ENCODE results near the gene COL5A1. TPM values are rescaled to one million over a fixed set of nuclear protein-coding genes. Genes with fewer than 3 reads are reported as not detected.

The COL5A1 gene
- total RNA-seq, 2 experiments from 2014 or later = 0.23 to 0.24 TPM

DNA sequence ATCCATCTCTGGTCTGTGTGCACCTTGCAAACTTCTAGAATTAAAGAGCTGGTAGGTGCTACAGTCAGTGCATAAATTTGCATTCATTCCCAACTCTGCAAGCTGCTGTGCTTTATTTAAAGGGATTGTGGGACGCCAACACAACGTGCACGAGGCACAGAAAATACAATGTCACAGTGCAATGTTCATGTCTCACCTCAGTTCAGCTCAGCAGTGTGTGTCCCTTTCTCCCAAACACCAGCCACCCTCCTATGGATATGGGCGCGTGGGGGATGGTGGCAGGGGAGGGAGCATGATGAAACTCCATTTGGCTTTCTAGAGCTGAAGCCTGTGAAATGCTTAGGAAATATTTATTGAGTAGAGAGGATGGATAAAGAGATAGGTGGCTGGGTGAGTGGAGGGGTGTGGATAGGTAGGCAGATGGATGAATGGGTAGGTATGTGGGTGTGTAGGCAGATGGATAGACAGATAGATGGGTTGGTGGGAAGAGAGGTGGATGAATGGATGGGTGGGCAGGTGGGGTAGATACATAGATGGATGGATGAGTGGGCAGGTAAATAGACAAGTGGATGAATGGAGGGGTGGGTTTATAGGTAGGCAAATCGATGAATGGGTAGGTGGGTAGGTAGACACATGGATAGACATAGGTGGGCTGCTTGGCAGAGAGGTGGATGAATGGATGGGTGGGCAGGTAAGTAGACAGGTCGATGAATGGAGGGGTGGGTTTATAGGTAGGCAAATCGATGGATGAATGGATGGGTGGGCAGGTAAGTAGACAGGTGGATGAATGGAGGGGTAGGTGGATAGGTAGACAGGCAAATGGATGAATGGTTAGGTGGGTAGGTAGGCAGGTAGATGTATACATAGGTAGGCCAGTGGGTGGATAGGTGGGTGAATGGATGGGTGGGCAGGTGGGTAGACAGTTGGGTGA is 146.3 kb downstream of the COL5A1 start:
- no peaks in the 10 kb centered on the region for H3K27me3 Mint-ChIP-seq
- no peak overlapping the region for H3K4me3 Mint-ChIP-seq
- H3K27ac Mint-ChIP-seq = no peak overlapping the region
- H3K36me3 Mint-ChIP-seq = no peaks in the 10 kb centered on the region
- no peaks in the 10 kb centered on the region for H3K4me1 Mint-ChIP-seq
- no peak for DNase-seq
- no peaks in the 10 kb centered on the region for H3K9me3 Mint-ChIP-seq

- Mint-ChIP-seq H3K4me1 (no peaks in the 10 kb centered on the region), H3K36me3 (no peaks in the 10 kb centered on the region)
Observed at GRCh38 chr9:134789168-134789567, 147.6 kb downstream of the COL5A1 start.

GRCh38 chr9:134791009-134791408 is 149.4 kb downstream of the COL5A1 start:
- H3K9me3 Mint-ChIP-seq = no peaks in the 10 kb centered on the region
- no peaks in the 10 kb centered on the region for H3K4me1 Mint-ChIP-seq

More at GRCh38 chr9:134789168-134789567, 147.6 kb downstream of the COL5A1 start:
- H3K27me3 Mint-ChIP-seq = no peaks in the 10 kb centered on the region
- no peak overlapping the region for H3K4me3 Mint-ChIP-seq
- no peak for DNase-seq
- no peak overlapping the region for H3K27ac Mint-ChIP-seq
- no peaks in the 10 kb centered on the region for H3K9me3 Mint-ChIP-seq

DNA sequence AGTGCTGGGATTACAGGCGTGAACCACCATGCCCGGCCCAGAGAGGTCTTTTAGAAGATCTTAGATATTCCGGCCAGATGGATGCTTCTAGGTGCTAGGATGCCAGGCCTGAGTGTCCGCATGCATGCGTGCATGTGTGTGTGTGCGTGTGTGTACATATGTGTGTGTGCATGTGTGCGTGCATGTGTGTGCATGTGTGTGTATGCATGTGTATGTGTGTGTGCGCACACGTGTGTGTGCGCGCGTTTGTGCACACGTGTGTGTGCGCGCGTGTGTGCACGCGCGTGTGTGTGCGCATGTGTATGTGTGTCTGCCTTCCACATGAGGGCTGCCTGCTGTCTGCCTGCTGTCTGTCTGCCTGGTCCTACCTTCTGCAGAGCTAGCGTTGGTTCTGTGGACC is 151.0 kb downstream of the COL5A1 start:
- no peaks in the 10 kb centered on the region for H3K4me1 Mint-ChIP-seq
- no peak overlapping the region for H3K27ac Mint-ChIP-seq
- DNase-seq = no peak
- no peaks in the 10 kb centered on the region for H3K9me3 Mint-ChIP-seq
- peaks cover 9% of the 10 kb centered on the region for H3K27me3 Mint-ChIP-seq
- no peaks in the 10 kb centered on the region for H3K36me3 Mint-ChIP-seq
- no peak overlapping the region for H3K4me3 Mint-ChIP-seq

More at GRCh38 chr9:134791009-134791408, 149.4 kb downstream of the COL5A1 start:
- peaks cover 9% of the 10 kb centered on the region for H3K27me3 Mint-ChIP-seq
- H3K36me3 Mint-ChIP-seq = no peaks in the 10 kb centered on the region
- no peak for DNase-seq
- no peak overlapping the region for H3K27ac Mint-ChIP-seq
- H3K4me3 Mint-ChIP-seq = no peak overlapping the region

GRCh38 chr9:134793288-134794188 is 151.9 kb downstream of the COL5A1 start:
- H3K27me3 Mint-ChIP-seq = peaks cover 9% of the 10 kb centered on the region
- H3K9me3 Mint-ChIP-seq = no peaks in the 10 kb centered on the region
- no peak overlapping the region for H3K4me3 Mint-ChIP-seq
- DNase-seq = no peak
- no peaks in the 10 kb centered on the region for H3K36me3 Mint-ChIP-seq
- no peak overlapping the region for H3K27ac Mint-ChIP-seq
- H3K4me1 Mint-ChIP-seq = no peaks in the 10 kb centered on the region

GRCh38 chr9:134794663-134795370 is 153.2 kb downstream of the COL5A1 start:
- no peaks in the 10 kb centered on the region for H3K36me3 Mint-ChIP-seq
- peaks cover 9% of the 10 kb centered on the region for H3K27me3 Mint-ChIP-seq
- H3K4me1 Mint-ChIP-seq = no peaks in the 10 kb centered on the region
- no peak overlapping the region for H3K4me3 Mint-ChIP-seq
- DNase-seq = no peak
- no peaks in the 10 kb centered on the region for H3K9me3 Mint-ChIP-seq
- H3K27ac Mint-ChIP-seq = no peak overlapping the region

DNA sequence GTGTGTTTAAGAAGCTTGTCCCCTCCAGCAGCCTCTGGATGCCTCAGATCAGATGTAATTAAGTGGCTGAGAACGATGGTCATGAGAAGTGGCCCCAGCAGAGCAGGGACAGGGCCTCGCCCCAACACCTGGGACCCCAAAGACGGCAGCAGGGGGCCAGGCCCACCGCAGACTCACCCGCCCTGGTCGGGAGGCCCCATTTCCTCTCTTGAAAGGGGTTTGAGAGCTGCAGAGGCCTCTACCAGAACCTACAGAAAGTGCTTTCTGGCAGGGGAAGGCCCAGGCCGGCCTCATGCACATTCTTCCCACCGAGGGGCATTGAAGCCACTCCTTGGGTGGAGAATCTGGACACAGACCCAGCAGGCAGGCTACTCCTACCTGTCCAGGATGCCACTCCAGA is 153.8 kb downstream of the COL5A1 start:
- Mint-ChIP-seq H3K27ac (no peak overlapping the region), H3K9me3 (no peaks in the 10 kb centered on the region), H3K4me3 (no peak overlapping the region), H3K27me3 (peaks cover 9% of the 10 kb centered on the region), H3K36me3 (no peaks in the 10 kb centered on the region), H3K4me1 (no peaks in the 10 kb centered on the region)
- no peak for DNase-seq

DNA sequence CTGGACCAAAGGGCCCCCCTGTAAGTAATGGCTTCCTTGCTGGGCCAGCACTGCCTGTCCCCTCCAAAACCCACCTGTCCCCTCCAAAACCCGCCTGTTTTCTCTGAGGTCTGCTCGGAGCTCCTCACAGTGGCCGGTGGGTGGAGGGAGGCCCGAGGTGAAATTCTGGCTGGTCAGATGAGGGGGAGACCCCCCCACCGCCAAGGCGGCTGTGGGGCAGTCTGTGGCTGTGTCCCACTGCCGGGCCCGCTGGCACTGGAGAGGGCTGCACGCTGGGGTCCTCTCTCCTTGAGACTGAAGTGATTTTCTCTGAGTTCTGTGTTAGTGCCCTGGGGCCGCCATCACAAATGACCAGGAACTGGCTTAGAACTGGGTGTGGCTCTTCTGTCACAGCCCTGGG is 155.3 kb downstream of the COL5A1 start:
- Mint-ChIP-seq H3K4me3 (no peak overlapping the region), H3K36me3 (no peaks in the 10 kb centered on the region), H3K4me1 (no peaks in the 10 kb centered on the region), H3K27ac (no peak overlapping the region), H3K9me3 (no peaks in the 10 kb centered on the region), H3K27me3 (peaks cover 9% of the 10 kb centered on the region)
- no peak for DNase-seq

GRCh38 chr9:134800791-134801339 is 159.3 kb downstream of the COL5A1 start:
- no peak overlapping the region for H3K27ac Mint-ChIP-seq
- no peak overlapping the region for H3K4me3 Mint-ChIP-seq
- H3K36me3 Mint-ChIP-seq = no peaks in the 10 kb centered on the region
- H3K27me3 Mint-ChIP-seq = no peaks in the 10 kb centered on the region
- DNase-seq = no peak
- H3K4me1 Mint-ChIP-seq = no peaks in the 10 kb centered on the region
- no peaks in the 10 kb centered on the region for H3K9me3 Mint-ChIP-seq

DNA sequence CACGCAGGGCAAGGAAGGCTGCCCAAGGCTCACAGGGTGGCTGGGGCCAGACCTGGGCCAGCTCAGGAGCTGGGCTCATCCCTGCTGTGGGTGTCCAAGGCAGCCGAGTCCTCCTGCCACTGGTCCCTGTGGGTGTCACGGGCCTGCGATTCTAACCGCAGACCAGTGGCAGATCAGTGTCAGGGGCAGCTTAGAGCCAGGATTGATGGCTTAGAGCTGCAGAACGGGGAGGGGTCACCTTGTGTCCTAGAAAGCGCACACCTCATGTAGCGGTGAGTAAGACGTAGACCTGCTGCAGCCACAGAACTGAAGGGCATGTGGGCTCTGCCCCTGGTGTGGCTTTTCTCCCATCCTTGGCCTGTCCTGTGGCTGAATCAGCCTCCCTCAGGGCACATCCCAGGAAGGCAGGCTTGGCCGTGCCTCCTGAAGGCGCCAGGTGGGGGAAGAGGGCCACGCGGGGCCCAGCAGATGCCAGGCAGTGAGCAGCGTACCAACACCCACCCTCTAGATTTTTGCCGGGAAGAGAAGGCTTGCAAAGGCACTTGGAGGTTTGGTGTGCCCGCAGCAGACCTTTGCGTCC is 160.7 kb downstream of the COL5A1 start:
- no peak for DNase-seq
- H3K9me3 Mint-ChIP-seq = no peaks in the 10 kb centered on the region
- H3K4me3 Mint-ChIP-seq = no peak overlapping the region
- no peaks in the 10 kb centered on the region for H3K27me3 Mint-ChIP-seq
- H3K27ac Mint-ChIP-seq = no peak overlapping the region
- no peaks in the 10 kb centered on the region for H3K36me3 Mint-ChIP-seq
- H3K4me1 Mint-ChIP-seq = no peaks in the 10 kb centered on the region

- Mint-ChIP-seq H3K36me3 (no peaks in the 10 kb centered on the region), H3K27ac (no peak overlapping the region), H3K4me3 (no peak overlapping the region), H3K27me3 (no peaks in the 10 kb centered on the region), H3K9me3 (no peaks in the 10 kb centered on the region), H3K4me1 (no peaks in the 10 kb centered on the region)
- DNase-seq = no peak
Observed at GRCh38 chr9:134804871-134805270, 163.3 kb downstream of the COL5A1 start.

DNA sequence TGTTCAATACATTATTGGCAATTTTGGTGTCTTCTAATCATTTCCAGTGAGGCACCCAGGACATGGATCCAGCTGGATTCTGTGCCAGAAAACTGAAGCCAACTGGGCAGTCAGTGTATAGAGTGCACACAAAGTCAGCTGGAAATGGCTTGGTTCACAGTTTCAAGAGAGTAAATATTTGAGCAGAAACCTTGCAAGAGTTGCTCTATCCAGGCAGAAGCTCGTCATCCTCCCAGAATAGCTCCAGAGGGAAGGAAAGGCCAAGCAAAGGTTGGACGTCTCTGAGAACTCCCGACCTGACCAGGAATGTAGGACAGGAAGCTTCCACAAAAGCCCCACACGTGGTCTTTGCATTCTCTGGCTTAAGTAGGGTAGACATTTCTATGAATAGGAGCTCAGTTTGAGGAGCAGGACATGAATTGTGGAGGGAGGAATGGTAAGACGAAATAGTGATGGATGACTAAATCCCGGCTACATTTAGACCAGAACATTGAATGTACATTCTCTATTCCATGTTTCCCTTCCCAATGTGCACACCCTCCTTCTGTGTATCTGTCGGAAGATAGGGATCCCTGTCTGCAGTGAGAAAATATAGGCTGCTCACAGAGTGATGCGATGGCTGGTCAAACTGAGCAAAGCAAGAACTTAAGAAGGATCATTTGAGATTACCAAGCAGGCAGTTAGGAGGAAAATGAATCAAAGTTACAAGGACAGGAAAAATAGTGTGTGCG is 166.3 kb downstream of the COL5A1 start:
- H3K9me3 Mint-ChIP-seq = no peaks in the 10 kb centered on the region
- H3K27me3 Mint-ChIP-seq = no peaks in the 10 kb centered on the region
- H3K4me3 Mint-ChIP-seq = no peak overlapping the region
- DNase-seq = no peak
- no peaks in the 10 kb centered on the region for H3K4me1 Mint-ChIP-seq
- no peak overlapping the region for H3K27ac Mint-ChIP-seq
- H3K36me3 Mint-ChIP-seq = no peaks in the 10 kb centered on the region

GRCh38 chr9:134808447-134808792 is 166.8 kb downstream of the COL5A1 start:
- no peak for DNase-seq
- H3K27me3 Mint-ChIP-seq = no peaks in the 10 kb centered on the region
- H3K9me3 Mint-ChIP-seq = no peaks in the 10 kb centered on the region
- no peaks in the 10 kb centered on the region for H3K36me3 Mint-ChIP-seq
- no peak overlapping the region for H3K4me3 Mint-ChIP-seq
- H3K27ac Mint-ChIP-seq = no peak overlapping the region
- no peaks in the 10 kb centered on the region for H3K4me1 Mint-ChIP-seq

DNA sequence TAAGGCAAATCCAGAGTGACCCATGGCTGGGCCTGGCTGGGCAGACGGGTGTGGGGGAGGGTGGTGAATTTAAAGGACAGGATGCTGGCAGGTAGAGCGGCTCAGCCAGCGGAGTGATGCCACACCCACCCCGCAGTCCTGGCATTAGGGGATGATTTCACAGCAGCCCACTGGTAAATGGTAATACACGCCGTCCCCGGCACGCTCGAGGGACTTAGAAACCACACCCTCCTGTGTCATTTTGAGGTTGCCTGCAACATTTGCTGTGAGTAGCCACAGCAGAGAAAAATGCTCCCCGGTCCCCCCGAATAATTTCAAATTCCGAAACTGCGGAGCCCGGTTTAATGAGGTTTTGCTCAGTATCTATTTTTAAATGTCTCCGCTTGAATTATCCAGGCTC is 167.7 kb downstream of the COL5A1 start:
- no peak overlapping the region for H3K4me3 Mint-ChIP-seq
- no peak for DNase-seq
- no peaks in the 10 kb centered on the region for H3K27me3 Mint-ChIP-seq
- H3K4me1 Mint-ChIP-seq = no peaks in the 10 kb centered on the region
- no peaks in the 10 kb centered on the region for H3K9me3 Mint-ChIP-seq
- no peaks in the 10 kb centered on the region for H3K36me3 Mint-ChIP-seq
- no peak overlapping the region for H3K27ac Mint-ChIP-seq
